K562 (cell line): ENCODE measurements around the gene CCL22. TPM values are rescaled to one million over a fixed set of nuclear protein-coding genes. Genes with fewer than 3 reads are reported as not detected.

Experiments used
- BACH1 ChIP-seq: fragments of 200-800 bp; sonication (Bioruptor generic); IDR thresholded peaks from 2 replicates; pipeline ENCODE4 v1.6.1; 2016; ENCODE audit warnings: missing genetic modification characterization, missing compliant biosample characterization
- ETS2 ChIP-seq: IDR thresholded peaks from 2 replicates; pipeline ENCODE4 v1.6.1; 2016; ENCODE audit warnings: borderline replicate concordance, missing genetic modification characterization, mild to moderate bottlenecking, moderate library complexity, missing compliant biosample characterization; ENCODE audit not compliant: poor library complexity, severe bottlenecking
- GABPB2 ChIP-seq: fragments of 250-450 bp; sonication (Bioruptor Pico); conservative IDR thresholded peaks from 2 replicates; pipeline ENCODE4 v1.5.1; 2021; ENCODE audit warnings: mild to moderate bottlenecking
- HBP1 ChIP-seq: fragments of 450-650 bp; formaldehyde crosslinking; IDR thresholded peaks from 2 replicates; pipeline ENCODE4 v1.4.0; 2022; ENCODE audit warnings: missing genetic modification characterization
- MEIS2 ChIP-seq: fragments of 450-650 bp; IDR thresholded peaks from 2 replicates; pipeline ENCODE4 v1.6.1; 2014; ENCODE audit warnings: mild to moderate bottlenecking; ENCODE audit not compliant: partially characterized antibody
- PBX2 ChIP-seq, 2 experiments: IDR thresholded peaks in 1 of 2; conservative IDR thresholded peaks in 1 of 2; 2 replicates each; pipeline ENCODE4 v1.6.1; 2016; ENCODE audit warnings: low read depth in 2 of 2, mild to moderate bottlenecking in 1 of 2, missing compliant biosample characterization in 1 of 2, missing genetic modification characterization in 1 of 2, moderate library complexity in 1 of 2
- RREB1 ChIP-seq: fragments of 250-450 bp; sonication (Bioruptor Pico); IDR thresholded peaks from 2 replicates; pipeline ENCODE4 v1.4.0; 2020
- polyA plus RNA-seq, 8 experiments: library from polyadenylated mRNA; depleted of rRNA in 4 of 8; stranded (reverse) in 5 of 8; unstranded in 3 of 8; fragments of >200 nt; fragmentation: Nextera tagmentation in 2 of 8; fragmentation: Illumina TruSeq in 1 of 8; extraction: Ambion mirVana in 2 of 8; extraction: Trizol in 1 of 8; gene quantifications; 2 replicates each; pipeline versions ENCODE4 v1.2.1 to v1.2.3, GENCODE V29; 2011 to 2014; ENCODE audit warnings: inconsistent platforms in 1 of 8, missing spikeins in 1 of 8
- total RNA-seq, 7 experiments: library from RNA; depleted of rRNA in 6 of 7; stranded (reverse); fragments of >200 nt in 6 of 7; fragmentation: Illumina TruSeq in 2 of 7; extraction: Trizol in 2 of 7; gene quantifications; 2 replicates each; pipeline versions ENCODE4 v1.2.1 to v1.2.3, GENCODE V29; 2011 to 2021; ENCODE audit warnings: low replicate concordance in 1 of 7
- TF ChIP-seq, protein P1 (sequence below): sonication (generic); IDR thresholded peaks from 2 replicates; pipeline ENCODE4 v1.6.1; 2016

CCL22 gene
- total and polyA plus RNA-seq, 9 of the 15 experiments (the other 6 are each of a cell fraction or from before 2014, with no cell fraction given) = 0.04 to 0.29 (median 0.06) TPM; not detected in 5

GRCh38 chr16:57396786-57397185 lies 38.2 kb downstream of the CCL22 start (continued):
- no peak for TF ChIP-seq PBX2 (CRISPR knock-in tag; IDR thresholded peaks at IDR 0.05; ENCODE audit: low read depth)
- TF ChIP-seq PBX2 (tag; conservative IDR thresholded peaks at IDR 0.05; ENCODE audit: low read depth) = no peak
- no peak for TF ChIP-seq BACH1 (tag)
- no peak for TF ChIP-seq MEIS2
- no peak for TF ChIP-seq RREB1
- TF ChIP-seq ETS2 (tag) = no peak
- TF ChIP-seq HBP1 (CRISPR knock-in tag) = no peak
- no peak for TF ChIP-seq GABPB2 (CRISPR knock-in tag)
- TF ChIP-seq, protein P1, sequence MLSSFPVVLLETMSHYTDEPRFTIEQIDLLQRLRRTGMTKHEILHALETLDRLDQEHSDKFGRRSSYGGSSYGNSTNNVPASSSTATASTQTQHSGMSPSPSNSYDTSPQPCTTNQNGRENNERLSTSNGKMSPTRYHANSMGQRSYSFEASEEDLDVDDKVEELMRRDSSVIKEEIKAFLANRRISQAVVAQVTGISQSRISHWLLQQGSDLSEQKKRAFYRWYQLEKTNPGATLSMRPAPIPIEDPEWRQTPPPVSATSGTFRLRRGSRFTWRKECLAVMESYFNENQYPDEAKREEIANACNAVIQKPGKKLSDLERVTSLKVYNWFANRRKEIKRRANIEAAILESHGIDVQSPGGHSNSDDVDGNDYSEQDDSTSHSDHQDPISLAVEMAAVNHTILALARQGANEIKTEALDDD = no peak
